SK-N-SH (cell line): ENCODE measurements around the gene PLD1. TPM values are rescaled to one million over a fixed set of nuclear protein-coding genes. Genes with fewer than 3 reads are reported as not detected.

Source experiments
- CTCF ChIA-PET: fragments of 300-600, 350-600 bp; formaldehyde crosslinking; extraction: SDS; loops from one replicate; lab custom pipeline; 2021; lab: Yijun Ruan, JAX
- POLR2A ChIA-PET: fragments of 350-600 bp; sonication (Branson Sonifier 250); formaldehyde crosslinking; extraction: SDS; loops from one replicate; lab custom pipeline; 2020; ENCODE audit warnings: antibody characterized with exemption, inconsistent platforms; lab: Yijun Ruan, JAX
- DNase-seq: peaks from one replicate; pipeline ENCODE4 v3.0.0; 2012
- H2AFZ ChIP-seq: fragments of 200-600 bp; sonication (generic); 2 replicates; pipeline ENCODE4 v1.8.1; 2016; ENCODE audit warnings: antibody characterized with exemption, mild to moderate bottlenecking, low read depth
- H3F3A ChIP-seq: fragments of 200-600 bp; sonication (generic); replicated peaks from 2 replicates; pipeline ENCODE3; 2016; ENCODE audit warnings: antibody characterized with exemption, mild to moderate bottlenecking; ENCODE audit not compliant: insufficient read depth
- H3K27ac ChIP-seq, 2 experiments: fragments of 200-500 bp in 1 of 2; fragments of 200-600 bp in 1 of 2; sonication (Bioruptor generic) in 1 of 2; sonication (generic), shearing (Covaris generic) in 1 of 2; 2 replicates each; pipeline versions ENCODE4 v1.5.1 to v1.6.1; 2014 to 2016; ENCODE audit warnings: low read depth in 2 of 2, inconsistent platforms in 1 of 2, low read length in 1 of 2, mild to moderate bottlenecking in 1 of 2, mixed read lengths in 1 of 2
- H3K27me3 ChIP-seq: fragments of 200-600 bp; sonication (generic), shearing (Covaris generic); 2 replicates; pipeline ENCODE4 v1.6.1; 2016; ENCODE audit warnings: mixed run types; ENCODE audit not compliant: insufficient read depth
- H3K36me3 ChIP-seq, 2 experiments: fragments of 200-500 bp in 1 of 2; fragments of 200-600 bp in 1 of 2; sonication (Bioruptor generic) in 1 of 2; sonication (generic) in 1 of 2; replicated peaks in 1 of 2; 2 replicates each; pipeline versions ENCODE3 to v1.5.1; 2014 to 2016; ENCODE audit warnings: low read length in 1 of 2, mild to moderate bottlenecking in 1 of 2; ENCODE audit not compliant: insufficient read depth in 2 of 2, control insufficient read depth in 1 of 2
- H3K4me1 ChIP-seq, 2 experiments: fragments of 200-500 bp in 1 of 2; fragments of 200-600 bp in 1 of 2; sonication (Bioruptor generic) in 1 of 2; sonication (generic), shearing (Covaris generic) in 1 of 2; 2 replicates each; pipeline versions ENCODE4 v1.5.1 to v1.6.1; 2014 to 2016; ENCODE audit warnings: low read depth in 1 of 2, low read length in 1 of 2, mixed run types in 1 of 2; ENCODE audit not compliant: insufficient read depth in 2 of 2, control insufficient read depth in 1 of 2
- H3K4me2 ChIP-seq: fragments of 200-600 bp; sonication (generic), shearing (Covaris generic); 2 replicates; pipeline ENCODE4 v1.6.1; 2017; ENCODE audit warnings: mixed run types
- H3K4me3 ChIP-seq, 2 experiments: fragments of 200-500 bp in 1 of 2; fragments of 200-600 bp in 1 of 2; sonication (Bioruptor generic) in 1 of 2; sonication (generic), shearing (Covaris generic) in 1 of 2; 2 replicates each; pipeline versions ENCODE4 v1.5.1 to v1.8.1; 2014 to 2016; ENCODE audit warnings: low read depth in 2 of 2, inconsistent platforms in 1 of 2, low read length in 1 of 2, mild to moderate bottlenecking in 1 of 2, mixed read lengths in 1 of 2, moderate library complexity in 1 of 2
- H3K79me2 ChIP-seq: fragments of 200-600 bp; sonication (generic); 2 replicates; pipeline ENCODE4 v1.8.1; 2017; ENCODE audit warnings: mild to moderate bottlenecking; ENCODE audit not compliant: insufficient read depth
- H3K9ac ChIP-seq: fragments of 200-600 bp; sonication (generic); 2 replicates; pipeline ENCODE4 v1.6.1; 2017; ENCODE audit warnings: mixed run types
- H3K9me2 ChIP-seq: fragments of 200-600 bp; sonication (generic); 2 replicates; pipeline ENCODE4 v1.6.1; 2017; ENCODE audit warnings: mixed run types
- H3K9me3 ChIP-seq: fragments of 200-600 bp; sonication (generic); 2 replicates; pipeline ENCODE4 v1.6.1; 2017; ENCODE audit warnings: mixed run types, mild to moderate bottlenecking, moderate library complexity
- H4K20me1 ChIP-seq: fragments of 200-600 bp; sonication (generic); 2 replicates; pipeline ENCODE4 v1.6.1; 2017; ENCODE audit warnings: mild to moderate bottlenecking, mixed run types; ENCODE audit not compliant: insufficient read depth
- CHD2 ChIP-seq: fragments of 150-350 bp; IDR thresholded peaks from 2 replicates; pipeline ENCODE4 v1.6.1; 2018; ENCODE audit warnings: low read length; ENCODE audit not compliant: partially characterized antibody
- FOXM1 ChIP-seq: IDR thresholded peaks from 2 replicates; pipeline ENCODE4 v1.4.0; 2012; ENCODE audit warnings: low read depth, mild to moderate bottlenecking
- GABPA ChIP-seq: IDR thresholded peaks from 2 replicates; pipeline ENCODE4 v1.4.0; 2012; ENCODE audit warnings: low read depth, mild to moderate bottlenecking
- GATA2 ChIP-seq: sonication (generic); formaldehyde crosslinking; IDR thresholded peaks from 2 replicates; pipeline ENCODE4 v1.5.0; 2020; ENCODE audit warnings: mild to moderate bottlenecking, missing genetic modification reagents
- MXI1 ChIP-seq: IDR thresholded peaks from 2 replicates; pipeline ENCODE4 v1.6.1; 2012; ENCODE audit warnings: mild to moderate bottlenecking, low read depth, low read length, improper control_type of control experiment
- NRF1 ChIP-seq: IDR thresholded peaks from 2 replicates; pipeline ENCODE4 v1.6.1; 2012; ENCODE audit warnings: low read depth, mild to moderate bottlenecking, low read length
- RFX5 ChIP-seq: IDR thresholded peaks from 2 replicates; pipeline ENCODE4 v1.6.1; 2012; ENCODE audit warnings: mild to moderate bottlenecking, improper control_type of control experiment, low read length
- SMC3 ChIP-seq: IDR thresholded peaks from 2 replicates; pipeline ENCODE4 v1.6.1; 2012; ENCODE audit warnings: low read depth, low read length, improper control_type of control experiment
- WGBS: methylation state at CpG from one replicate; pipeline ENCODE4 v1.1.6; 2017; ENCODE audit warnings: low lambda C conversion rate; 5-methylcytosine and 5-hydroxymethylcytosine counted together
- polyA plus RNA-seq, 3 experiments: library from polyadenylated mRNA; depleted of rRNA; stranded (reverse); fragments of >200 nt; gene quantifications; 2 replicates each; pipeline ENCODE4 v1.2.3, GENCODE V29; 2012
- TF ChIP-seq, protein P1 (sequence below): IDR thresholded peaks from 2 replicates; pipeline ENCODE4 v1.4.0; 2012; ENCODE audit warnings: low read depth, borderline replicate concordance
- TF ChIP-seq, protein P2 (sequence below): fragments of 150-350 bp; IDR thresholded peaks from 2 replicates; pipeline ENCODE4 v1.6.1; 2017; ENCODE audit warnings: antibody characterized with exemption, low read length, low read depth, borderline replicate concordance
- TF ChIP-seq, protein P3 (sequence below): IDR thresholded peaks from 2 replicates; pipeline ENCODE4; 2012
- TF ChIP-seq, protein P4 (sequence below): fragments of 150-350 bp; IDR thresholded peaks from 2 replicates; pipeline ENCODE4 v1.6.1; 2016; ENCODE audit warnings: mild to moderate bottlenecking, low read depth, low read length
- TF ChIP-seq, protein P5 (sequence below): IDR thresholded peaks from 2 replicates; pipeline ENCODE4 v1.4.0; 2012; ENCODE audit warnings: low read depth, borderline replicate concordance

PLD1 gene
- polyA plus RNA-seq, 1 of the 3 experiments (the other 2 are of a cell fraction), result 6.2 TPM

DNA sequence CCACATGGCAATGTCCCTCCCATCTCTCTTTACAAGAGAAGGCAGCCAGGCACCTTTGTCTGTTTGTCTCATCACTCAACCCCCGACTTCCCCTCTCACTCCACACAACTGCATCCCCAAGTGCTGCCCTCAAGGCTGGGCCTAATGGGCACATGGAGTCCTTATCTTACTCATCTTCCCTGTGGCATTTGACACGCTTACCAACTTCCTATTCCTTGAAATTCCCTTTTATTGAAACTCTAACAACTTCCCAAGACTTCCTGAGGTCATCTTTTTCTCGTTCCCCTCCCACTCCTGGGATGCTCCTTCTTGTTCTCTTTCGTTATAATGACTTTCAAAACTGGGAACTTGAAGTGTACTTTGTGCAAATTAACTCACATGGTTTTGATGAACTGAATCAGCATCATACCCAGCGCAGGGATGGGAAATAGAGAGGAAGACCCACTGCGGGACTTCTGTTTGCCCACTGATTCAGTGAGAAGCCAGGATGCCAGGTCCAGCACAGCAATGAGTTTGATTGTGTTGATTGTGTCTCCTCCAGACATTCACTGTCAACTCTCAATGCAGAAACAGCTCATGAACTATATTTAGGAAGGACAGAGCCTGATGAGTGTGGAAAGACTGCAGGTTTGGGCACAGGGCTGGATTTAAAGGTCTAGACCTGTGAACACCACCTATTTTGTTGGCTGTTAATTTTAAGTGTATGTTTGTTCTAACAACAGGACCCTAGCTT lies 245.4 kb downstream of the PLD1 start:
- H3K36me3 ChIP-seq, result no peaks in the 10 kb centered on the region
- H3K79me2 ChIP-seq, result no peaks in the 10 kb centered on the region
- no peaks in the 10 kb centered on the region for H4K20me1 ChIP-seq
- no peak overlapping the region for H3K27ac ChIP-seq
- no peak overlapping the region for H3K4me3 ChIP-seq
- H3K9ac ChIP-seq, result no peak overlapping the region
- no peak for TF ChIP-seq FOXM1
- TF ChIP-seq GATA2 (CRISPR knock-in tag), result no peak
- TF ChIP-seq, protein P1, sequence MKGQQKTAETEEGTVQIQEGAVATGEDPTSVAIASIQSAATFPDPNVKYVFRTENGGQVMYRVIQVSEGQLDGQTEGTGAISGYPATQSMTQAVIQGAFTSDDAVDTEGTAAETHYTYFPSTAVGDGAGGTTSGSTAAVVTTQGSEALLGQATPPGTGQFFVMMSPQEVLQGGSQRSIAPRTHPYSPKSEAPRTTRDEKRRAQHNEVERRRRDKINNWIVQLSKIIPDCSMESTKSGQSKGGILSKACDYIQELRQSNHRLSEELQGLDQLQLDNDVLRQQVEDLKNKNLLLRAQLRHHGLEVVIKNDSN, result no peak
- TF ChIP-seq, protein P2, sequence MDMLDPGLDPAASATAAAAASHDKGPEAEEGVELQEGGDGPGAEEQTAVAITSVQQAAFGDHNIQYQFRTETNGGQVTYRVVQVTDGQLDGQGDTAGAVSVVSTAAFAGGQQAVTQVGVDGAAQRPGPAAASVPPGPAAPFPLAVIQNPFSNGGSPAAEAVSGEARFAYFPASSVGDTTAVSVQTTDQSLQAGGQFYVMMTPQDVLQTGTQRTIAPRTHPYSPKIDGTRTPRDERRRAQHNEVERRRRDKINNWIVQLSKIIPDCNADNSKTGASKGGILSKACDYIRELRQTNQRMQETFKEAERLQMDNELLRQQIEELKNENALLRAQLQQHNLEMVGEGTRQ, result no peak
- TF ChIP-seq, protein P3, sequence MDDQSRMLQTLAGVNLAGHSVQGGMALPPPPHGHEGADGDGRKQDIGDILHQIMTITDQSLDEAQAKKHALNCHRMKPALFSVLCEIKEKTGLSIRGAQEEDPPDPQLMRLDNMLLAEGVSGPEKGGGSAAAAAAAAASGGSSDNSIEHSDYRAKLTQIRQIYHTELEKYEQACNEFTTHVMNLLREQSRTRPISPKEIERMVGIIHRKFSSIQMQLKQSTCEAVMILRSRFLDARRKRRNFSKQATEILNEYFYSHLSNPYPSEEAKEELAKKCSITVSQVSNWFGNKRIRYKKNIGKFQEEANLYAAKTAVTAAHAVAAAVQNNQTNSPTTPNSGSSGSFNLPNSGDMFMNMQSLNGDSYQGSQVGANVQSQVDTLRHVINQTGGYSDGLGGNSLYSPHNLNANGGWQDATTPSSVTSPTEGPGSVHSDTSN, result no peak
- TF ChIP-seq GABPA, result no peak
- TF ChIP-seq NRF1, result no peak
- TF ChIP-seq RFX5, result no peak
- TF ChIP-seq MXI1, result no peak
- TF ChIP-seq, protein P4, sequence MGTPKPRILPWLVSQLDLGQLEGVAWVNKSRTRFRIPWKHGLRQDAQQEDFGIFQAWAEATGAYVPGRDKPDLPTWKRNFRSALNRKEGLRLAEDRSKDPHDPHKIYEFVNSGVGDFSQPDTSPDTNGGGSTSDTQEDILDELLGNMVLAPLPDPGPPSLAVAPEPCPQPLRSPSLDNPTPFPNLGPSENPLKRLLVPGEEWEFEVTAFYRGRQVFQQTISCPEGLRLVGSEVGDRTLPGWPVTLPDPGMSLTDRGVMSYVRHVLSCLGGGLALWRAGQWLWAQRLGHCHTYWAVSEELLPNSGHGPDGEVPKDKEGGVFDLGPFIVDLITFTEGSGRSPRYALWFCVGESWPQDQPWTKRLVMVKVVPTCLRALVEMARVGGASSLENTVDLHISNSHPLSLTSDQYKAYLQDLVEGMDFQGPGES, result no peak
- no peak for TF ChIP-seq SMC3
- no peak for TF ChIP-seq CHD2
- TF ChIP-seq, protein P5, sequence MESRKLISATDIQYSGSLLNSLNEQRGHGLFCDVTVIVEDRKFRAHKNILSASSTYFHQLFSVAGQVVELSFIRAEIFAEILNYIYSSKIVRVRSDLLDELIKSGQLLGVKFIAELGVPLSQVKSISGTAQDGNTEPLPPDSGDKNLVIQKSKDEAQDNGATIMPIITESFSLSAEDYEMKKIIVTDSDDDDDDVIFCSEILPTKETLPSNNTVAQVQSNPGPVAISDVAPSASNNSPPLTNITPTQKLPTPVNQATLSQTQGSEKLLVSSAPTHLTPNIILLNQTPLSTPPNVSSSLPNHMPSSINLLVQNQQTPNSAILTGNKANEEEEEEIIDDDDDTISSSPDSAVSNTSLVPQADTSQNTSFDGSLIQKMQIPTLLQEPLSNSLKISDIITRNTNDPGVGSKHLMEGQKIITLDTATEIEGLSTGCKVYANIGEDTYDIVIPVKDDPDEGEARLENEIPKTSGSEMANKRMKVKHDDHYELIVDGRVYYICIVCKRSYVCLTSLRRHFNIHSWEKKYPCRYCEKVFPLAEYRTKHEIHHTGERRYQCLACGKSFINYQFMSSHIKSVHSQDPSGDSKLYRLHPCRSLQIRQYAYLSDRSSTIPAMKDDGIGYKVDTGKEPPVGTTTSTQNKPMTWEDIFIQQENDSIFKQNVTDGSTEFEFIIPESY, result no peak
- H3K4me1 ChIP-seq, result no peaks in the 10 kb centered on the region; a peak in 1 of 4 replicates
- no peaks in the 10 kb centered on the region for H3K27me3 ChIP-seq
- H3K9me2 ChIP-seq, result no peaks in the 10 kb centered on the region
- POLR2A ChIA-PET, result no interaction called here
- 89% methylated on average over 6 of the region's 6 CpGs for WGBS
- H2AFZ ChIP-seq, result no peak overlapping the region
- H3F3A ChIP-seq, result no peaks in the 10 kb centered on the region
- no peak for DNase-seq
- no peaks in the 10 kb centered on the region for H3K9me3 ChIP-seq
- CTCF ChIA-PET, result interaction anchor here (1.5 to 4.4 kb wide), 7 partner anchors 376 to 604 kb away, joined by 3 to 57 read pairs (median 20); no protein-coding TSS in a partner anchor
- no peak overlapping the region for H3K4me2 ChIP-seq
